Measurements from ENCODE around the gene FAM8A1.

- TF ChIP-seq CTCF (conservative IDR thresholded peaks at IDR 0.05 in 1 of 2, IDR thresholded peaks at IDR 0.05 in 1 of 2; ENCODE audit: extremely low read depth in 1 of 2, insufficient read depth in 1 of 2, low read depth in 1 of 2, low read length in 2 of 2) (no peak), EZH2 (IDR thresholded peaks at IDR 0.05; ENCODE audit: borderline replicate concordance, low read length) (no peak)
Measured at GRCh38 chr6:17621003-17621402, 20.9 kb downstream of the FAM8A1 start.
